ENCODE results near the gene PRKCZ.
"Not testable (repeated sequence)": the region's sequence is repeated elsewhere in the genome, so short reads cannot be mapped to it uniquely, and the experiment has no call there.

PRKCZ gene

DNA sequence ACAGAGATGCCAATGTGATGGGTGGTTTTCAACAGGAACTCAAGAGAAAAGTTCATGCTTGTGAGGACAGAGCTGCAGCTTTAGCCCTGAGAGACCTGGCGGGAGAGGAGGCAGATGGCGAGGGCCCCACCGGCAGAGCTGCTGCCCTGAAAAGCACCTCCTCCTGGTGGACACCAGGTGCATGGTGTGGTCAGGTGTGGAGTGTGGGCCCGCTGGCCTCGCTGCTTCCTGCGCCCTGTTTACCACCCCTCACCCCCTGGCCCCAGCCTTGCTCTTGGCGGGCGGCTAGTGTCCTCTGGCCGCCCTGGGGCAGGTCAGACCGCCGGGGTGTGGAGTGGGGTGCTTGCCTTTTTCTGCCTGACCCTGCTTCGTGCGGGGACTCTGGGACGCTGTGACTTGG is 42.8 kb downstream of the PRKCZ start:
- Mint-ChIP-seq H3K9me3 (peaks cover 4% of the 10 kb centered on the region), H3K4me3 (no peak overlapping the region), H3K4me1 (peaks cover 17% of the 10 kb centered on the region), H3K36me3 (peaks cover 9% of the 10 kb centered on the region), H3K27ac (no peak overlapping the region), H3K27me3 (no peaks in the 10 kb centered on the region)
- no peak for ATAC-seq

DNA sequence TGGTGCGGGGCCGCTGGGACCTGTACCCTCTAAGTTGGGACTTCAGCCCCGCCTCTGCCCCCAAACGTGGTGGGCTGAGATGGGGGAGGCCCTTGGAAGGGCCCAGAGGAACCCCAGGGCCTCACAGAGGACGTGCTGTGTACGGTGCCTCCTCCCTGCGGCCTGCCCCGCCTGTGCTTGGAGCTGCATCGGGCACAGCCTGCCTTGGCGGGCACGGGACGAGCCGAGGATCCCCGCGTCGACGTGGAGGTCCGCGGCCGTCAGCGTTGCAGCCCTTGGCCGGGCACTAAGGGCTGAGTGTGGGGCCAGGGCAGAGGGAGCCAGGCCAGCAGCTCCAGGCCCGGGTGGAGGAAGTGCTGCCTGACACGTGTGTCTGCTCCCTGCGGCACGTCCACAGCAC is 43.4 kb downstream of the PRKCZ start:
- no peak overlapping the region for H3K27ac Mint-ChIP-seq
- peaks cover 5% of the 10 kb centered on the region for H3K9me3 Mint-ChIP-seq
- peaks cover 17% of the 10 kb centered on the region for H3K4me1 Mint-ChIP-seq
- no peaks in the 10 kb centered on the region for H3K27me3 Mint-ChIP-seq
- ATAC-seq: no peak
- peaks cover 15% of the 10 kb centered on the region for H3K36me3 Mint-ChIP-seq
- no peak overlapping the region for H3K4me3 Mint-ChIP-seq

DNA sequence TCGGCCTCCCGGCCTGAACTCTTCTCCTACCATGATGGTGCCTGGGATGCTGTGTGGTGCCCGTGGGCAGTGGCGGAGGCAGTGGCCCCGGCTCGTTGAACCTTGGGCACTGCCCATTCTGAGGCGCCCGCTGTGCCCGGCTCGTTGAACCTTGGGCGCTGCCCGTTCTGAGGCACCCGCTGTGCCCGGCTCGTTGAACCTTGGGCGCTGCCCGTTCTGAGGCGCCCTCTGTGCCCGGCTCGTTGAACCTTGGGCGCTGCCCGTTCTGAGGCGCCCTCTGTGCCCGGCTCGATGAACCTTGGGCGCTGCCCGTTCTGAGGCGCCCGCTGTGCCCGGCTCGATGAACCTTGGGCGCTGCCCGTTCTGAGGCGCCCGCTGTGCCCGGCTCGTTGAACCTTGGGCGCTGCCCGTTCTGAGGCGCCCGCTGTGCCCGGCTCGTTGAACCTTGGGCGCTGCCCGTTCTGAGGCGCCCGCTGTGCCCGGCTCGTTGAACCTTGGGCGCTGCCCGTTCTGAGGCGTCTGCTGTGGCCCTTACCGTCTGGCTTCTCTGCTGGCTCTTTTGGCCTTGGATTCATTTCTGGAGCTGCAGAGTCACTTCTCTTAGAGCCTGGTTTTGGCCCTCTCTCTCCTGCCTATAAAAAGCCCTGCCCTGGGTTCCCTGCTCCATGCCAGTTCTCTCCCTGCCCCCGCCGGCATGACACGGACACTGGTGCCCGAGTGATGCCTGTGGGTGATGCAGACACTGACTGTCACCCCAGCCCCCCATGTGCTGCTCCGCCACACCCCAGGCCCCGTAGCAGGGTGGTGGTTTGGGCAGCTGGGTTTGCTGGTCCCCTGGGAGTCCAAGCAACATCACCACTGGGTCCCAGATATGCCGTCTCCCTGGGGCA is 44.3 kb downstream of the PRKCZ start:
- H3K27me3 Mint-ChIP-seq, H3K4me3 Mint-ChIP-seq, H3K9me3 Mint-ChIP-seq: not testable (repeated sequence)
- peak; percentile 42 for ATAC-seq
- H3K27ac Mint-ChIP-seq: peak overlapping the region; percentile 13
- peaks cover 21% of the 10 kb centered on the region for H3K36me3 Mint-ChIP-seq
- peaks cover 17% of the 10 kb centered on the region for H3K4me1 Mint-ChIP-seq

DNA sequence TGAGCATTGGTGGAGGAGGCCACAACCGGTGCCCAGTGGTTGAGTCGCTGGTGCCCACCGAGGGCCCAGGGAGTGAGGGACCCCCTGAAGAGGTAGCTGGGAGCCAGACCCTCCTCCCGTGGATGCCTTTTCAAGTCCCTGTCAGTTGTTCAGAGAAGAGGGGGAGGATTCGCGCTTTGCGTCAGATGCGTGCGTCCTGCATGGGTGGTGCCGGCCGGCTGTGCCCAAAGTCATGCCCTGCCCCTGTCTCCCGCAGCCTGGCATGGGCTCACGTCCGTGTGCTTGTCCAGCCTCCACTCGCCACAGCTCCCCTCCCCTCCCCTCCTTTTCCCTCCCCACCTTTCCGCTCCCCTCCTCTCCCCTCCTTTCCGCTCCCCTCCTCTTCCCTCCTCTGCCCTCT is 45.2 kb downstream of the PRKCZ start:
- peak overlapping the region; percentile 13 for H3K27ac Mint-ChIP-seq
- no peak for ATAC-seq
- H3K27me3 Mint-ChIP-seq: no peaks in the 10 kb centered on the region
- H3K36me3 Mint-ChIP-seq: peaks cover 21% of the 10 kb centered on the region
- peaks cover 22% of the 10 kb centered on the region for H3K4me1 Mint-ChIP-seq
- no peak overlapping the region for H3K4me3 Mint-ChIP-seq
- peaks cover 5% of the 10 kb centered on the region for H3K9me3 Mint-ChIP-seq

DNA sequence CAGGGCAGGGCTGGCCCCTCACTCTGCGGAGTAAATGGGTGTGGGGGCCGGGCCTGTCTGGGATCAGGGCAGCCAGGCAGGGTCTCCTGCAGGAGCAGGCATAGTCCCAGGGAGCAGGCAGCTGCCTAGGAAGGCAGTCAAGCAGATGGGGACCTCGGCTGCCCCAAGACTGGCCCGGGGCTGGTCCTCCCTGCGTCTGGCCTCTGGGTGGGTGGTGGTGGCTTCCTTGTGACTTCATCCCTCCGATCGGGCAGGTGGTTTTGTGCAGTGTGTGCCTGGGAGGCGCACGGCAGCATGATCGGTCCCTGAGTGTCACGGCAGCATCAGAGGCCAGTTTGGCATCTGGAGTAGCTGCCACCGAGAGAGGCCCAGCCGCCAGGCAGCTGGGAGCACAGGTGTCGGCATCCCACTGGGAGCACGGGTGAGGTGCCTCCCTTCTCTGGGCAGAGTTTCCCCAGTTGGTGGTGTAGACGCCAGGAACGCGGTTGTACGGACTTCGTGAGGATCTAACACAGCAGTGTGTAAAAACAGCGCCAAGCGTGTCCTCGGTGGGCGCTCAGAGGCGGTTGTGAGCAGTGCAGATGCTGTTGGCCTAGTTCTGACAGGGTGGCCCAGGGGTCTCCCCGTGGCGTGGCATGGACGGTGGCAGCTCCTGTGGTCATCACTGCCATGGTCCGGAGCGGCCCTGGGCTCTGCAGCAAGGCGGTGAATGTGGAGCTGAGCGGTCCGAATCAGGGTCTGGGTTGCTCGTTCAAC is 45.9 kb downstream of the PRKCZ start:
- Mint-ChIP-seq H3K4me1 (peaks cover 28% of the 10 kb centered on the region), H3K36me3 (peaks cover 21% of the 10 kb centered on the region), H3K27ac (no peak overlapping the region), H3K27me3 (no peaks in the 10 kb centered on the region), H3K4me3 (no peak overlapping the region), H3K9me3 (peaks cover 5% of the 10 kb centered on the region)
- no peak for ATAC-seq

DNA sequence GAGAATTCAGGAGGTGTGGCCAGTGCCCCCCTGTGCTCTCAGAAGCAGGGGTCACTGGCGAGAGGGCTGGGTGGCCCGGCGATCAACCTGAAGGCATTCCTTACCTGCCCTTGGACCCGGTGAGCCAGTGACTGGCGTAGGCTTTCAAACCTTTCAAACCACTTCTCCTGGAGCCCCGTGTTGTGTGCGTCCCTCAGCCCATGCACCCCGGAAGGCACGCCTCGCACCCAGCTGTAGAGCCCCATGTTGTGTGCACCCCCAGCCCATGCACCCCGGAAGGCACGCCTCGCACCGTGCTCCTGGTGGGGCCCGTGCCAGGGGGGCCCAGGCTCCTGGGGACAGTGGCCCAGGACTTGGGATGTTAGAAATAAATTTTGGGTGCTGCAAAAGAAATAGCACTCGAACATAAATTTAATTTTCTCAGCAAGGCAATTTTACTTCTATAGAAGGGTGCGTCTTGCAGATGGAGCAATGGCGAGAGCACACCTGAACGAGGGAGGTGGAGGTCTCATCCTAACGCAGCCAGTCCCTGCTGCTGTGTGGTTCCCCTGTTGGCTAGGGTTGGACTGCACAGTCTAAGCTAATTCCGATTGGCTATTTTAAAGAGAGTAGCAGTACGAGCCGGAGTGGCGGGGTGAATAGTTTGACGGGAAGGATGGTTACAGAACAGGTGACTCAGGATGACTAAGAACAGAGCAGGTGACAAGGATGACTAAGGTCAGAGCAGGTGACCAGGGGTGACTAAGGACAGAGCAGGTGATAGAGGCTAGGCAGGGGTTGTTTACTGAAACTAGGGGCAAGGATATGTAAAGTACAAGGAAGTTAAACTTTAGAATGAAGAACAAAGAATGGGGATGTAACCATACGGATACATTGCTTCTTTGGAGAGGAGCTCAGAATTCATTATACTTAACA is 47.4 kb downstream of the PRKCZ start:
- ATAC-seq: no peak

DNA sequence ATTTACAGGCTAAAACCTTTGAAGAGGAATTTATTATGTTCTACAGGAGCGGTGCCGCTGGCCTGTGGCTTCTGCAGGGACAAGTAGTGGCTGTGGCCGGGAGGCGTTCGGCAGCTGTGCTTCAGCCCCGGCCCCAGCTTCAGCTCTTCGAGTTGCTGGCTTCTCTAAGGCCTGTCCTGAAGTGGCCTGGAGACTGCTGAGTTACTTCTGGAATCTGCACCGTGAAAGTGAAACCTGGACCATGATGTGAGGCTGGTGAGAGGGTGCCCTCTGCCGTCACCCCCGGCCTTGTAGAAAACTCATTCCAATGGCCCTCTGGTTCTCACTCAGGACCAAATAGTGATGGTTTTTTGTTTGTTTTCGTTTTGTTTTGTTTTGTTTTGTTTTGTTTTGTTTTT is 48.1 kb downstream of the PRKCZ start:
- peaks cover 27% of the 10 kb centered on the region for H3K4me1 Mint-ChIP-seq
- ATAC-seq: no peak

More for the DNA sequence above, 47.4 kb downstream of the PRKCZ start:
- Mint-ChIP-seq H3K27me3 (no peaks in the 10 kb centered on the region), H3K27ac (no peak overlapping the region), H3K4me3 (no peak overlapping the region), H3K4me1 (peaks cover 27% of the 10 kb centered on the region), H3K36me3 (peaks cover 26% of the 10 kb centered on the region), H3K9me3 (peaks cover 5% of the 10 kb centered on the region)

DNA sequence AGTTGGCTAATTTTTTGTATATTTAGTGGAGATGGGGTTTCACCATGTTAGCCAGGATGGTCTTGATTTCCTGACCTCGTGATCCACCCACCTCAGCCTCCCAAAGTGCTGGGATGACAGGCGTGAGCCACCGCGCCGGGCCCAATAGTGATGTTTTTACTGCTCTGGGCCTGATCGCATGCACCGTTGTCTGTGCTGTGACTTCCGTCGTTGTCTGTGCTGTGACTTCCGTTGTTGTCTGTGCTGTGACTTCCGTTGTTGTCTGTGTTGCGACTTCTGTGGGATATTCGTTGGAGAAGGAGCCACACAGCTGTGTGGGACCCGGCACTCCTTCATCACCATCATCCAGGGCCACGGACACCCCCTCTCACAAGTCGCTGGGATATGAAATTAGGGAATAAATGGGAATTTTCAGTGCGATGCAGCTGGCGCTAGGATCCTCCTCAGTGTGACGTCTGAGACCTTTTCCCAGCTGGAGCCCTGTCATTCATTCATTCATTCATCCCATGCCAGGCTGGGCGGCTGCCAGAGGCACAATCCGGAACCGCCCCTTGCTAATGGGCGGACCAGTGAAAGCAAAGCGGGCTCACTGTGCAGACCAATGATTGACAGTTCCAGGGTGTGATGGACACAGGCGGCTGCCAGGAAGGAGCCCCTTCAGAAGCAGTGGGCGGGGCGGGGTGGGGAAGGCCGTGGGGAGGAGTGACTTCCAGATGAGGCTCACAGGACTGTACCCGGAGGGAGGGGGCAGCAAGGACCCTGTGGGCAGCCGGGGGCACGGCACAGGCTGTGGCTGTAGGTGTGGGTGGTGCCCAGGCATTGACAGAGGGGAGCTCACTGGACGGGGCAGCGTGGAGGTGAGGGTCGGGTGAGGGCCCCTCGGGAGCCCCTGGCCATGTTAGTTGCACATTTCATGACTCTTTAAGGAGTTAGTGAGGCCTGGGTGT is 48.9 kb downstream of the PRKCZ start:
- Mint-ChIP-seq H3K4me1 (peaks cover 28% of the 10 kb centered on the region), H3K36me3 (peaks cover 26% of the 10 kb centered on the region), H3K9me3 (peaks cover 5% of the 10 kb centered on the region), H3K27me3 (no peaks in the 10 kb centered on the region), H3K4me3 (no peak overlapping the region), H3K27ac (no peak overlapping the region)
- no peak for ATAC-seq

More for the DNA sequence above, 48.1 kb downstream of the PRKCZ start:
- Mint-ChIP-seq H3K27me3 (no peaks in the 10 kb centered on the region), H3K36me3 (peaks cover 26% of the 10 kb centered on the region), H3K27ac (no peak overlapping the region), H3K4me3 (no peak overlapping the region), H3K9me3 (peaks cover 5% of the 10 kb centered on the region)

DNA sequence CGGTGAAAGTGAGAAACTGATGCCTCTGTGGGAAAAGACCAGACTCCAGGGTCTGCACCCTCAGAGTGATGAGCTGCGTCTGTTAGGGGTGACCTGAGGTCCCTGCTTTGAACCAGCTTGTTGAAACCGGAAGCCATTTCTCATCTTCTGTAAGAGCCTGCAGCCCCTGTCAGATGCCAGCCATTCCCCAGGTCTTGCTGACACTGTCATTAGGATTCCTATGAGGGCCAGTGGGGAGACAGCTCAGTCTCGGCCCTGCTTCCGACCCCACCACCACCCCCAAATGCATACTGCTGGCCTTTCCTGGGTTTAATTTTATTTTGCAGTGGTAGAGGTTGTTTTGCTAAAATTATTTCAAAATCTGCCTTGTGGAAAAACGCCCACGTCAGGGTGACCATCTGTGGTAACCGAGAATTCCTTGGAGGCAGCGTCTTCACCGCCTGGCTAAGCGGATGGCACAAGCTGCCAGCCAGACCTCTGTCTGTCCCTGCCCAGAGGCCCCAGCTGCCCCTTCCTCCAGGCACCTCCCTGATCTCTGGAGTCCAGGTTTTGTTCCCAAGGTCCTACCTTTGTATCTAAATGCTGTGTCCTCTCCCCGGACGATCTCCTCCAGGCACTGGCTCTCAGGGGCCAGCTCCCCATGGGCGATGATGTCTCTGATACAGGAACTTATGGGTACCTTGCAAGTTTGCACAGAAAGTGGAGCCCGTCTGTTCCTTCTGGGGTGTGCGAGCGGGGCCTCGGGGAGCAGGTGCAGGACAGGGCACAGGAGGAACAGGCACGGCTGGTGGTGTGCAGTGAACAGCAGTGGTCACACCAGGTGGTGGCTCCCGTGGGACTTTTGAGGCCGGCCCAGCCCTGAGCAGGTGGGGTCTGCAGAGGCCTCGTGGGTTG is 49.9 kb downstream of the PRKCZ start:
- ATAC-seq: peak; percentile 88
- H3K27ac Mint-ChIP-seq: peak overlapping the region; percentile 3

DNA sequence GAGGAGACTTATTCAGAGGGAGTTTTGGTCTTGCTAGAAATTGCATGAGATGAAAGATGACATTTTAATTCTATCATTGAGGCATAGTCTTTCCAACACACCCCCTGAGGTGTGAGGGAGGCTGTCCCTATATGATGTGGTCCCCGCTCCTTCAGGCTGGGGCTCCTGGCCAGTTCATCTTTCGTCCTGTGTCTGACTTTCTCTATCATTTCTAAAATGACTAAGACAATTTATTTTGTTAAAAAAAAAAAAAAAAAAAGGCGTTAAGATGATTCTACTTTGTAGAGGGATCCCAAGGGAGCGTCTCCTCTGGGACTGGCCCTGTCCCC is 50.5 kb downstream of the PRKCZ start:
- ATAC-seq: peak; percentile 65
- H3K36me3 Mint-ChIP-seq: peaks cover 26% of the 10 kb centered on the region
- peaks cover 23% of the 10 kb centered on the region for H3K4me1 Mint-ChIP-seq
- peak overlapping the region; percentile 3 for H3K27ac Mint-ChIP-seq
- no peaks in the 10 kb centered on the region for H3K27me3 Mint-ChIP-seq
- peaks cover 5% of the 10 kb centered on the region for H3K9me3 Mint-ChIP-seq
- no peak overlapping the region for H3K4me3 Mint-ChIP-seq

More for the DNA sequence above, 49.9 kb downstream of the PRKCZ start:
- H3K4me3 Mint-ChIP-seq: peak overlapping the region; percentile 1
- peaks cover 26% of the 10 kb centered on the region for H3K36me3 Mint-ChIP-seq
- peaks cover 26% of the 10 kb centered on the region for H3K4me1 Mint-ChIP-seq
- peaks cover 5% of the 10 kb centered on the region for H3K9me3 Mint-ChIP-seq
- no peaks in the 10 kb centered on the region for H3K27me3 Mint-ChIP-seq

DNA sequence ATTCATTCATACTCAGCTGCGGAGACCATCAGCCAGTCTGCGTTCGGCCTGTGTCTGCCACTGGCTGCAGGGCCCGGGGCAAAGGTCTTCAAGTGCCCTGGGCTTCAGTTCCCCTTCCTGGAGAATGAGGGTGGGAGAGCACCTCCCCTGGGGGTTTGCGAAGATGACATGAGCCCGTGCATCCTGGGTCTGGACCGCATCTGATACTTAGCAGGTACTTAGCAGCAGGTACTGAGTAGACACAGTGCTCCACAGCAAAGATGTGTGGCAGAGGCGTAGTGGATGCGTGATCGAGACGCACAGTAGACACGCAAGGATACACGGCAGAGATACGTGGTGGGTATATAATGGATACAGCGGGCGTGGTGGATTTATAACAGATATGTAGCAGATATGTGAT is 51.3 kb downstream of the PRKCZ start:
- H3K27me3 Mint-ChIP-seq: no peaks in the 10 kb centered on the region
- no peak for ATAC-seq
- H3K36me3 Mint-ChIP-seq: peaks cover 26% of the 10 kb centered on the region
- peaks cover 5% of the 10 kb centered on the region for H3K9me3 Mint-ChIP-seq
- H3K4me1 Mint-ChIP-seq: peaks cover 23% of the 10 kb centered on the region
- H3K27ac Mint-ChIP-seq: peak overlapping the region; percentile 33
- H3K4me3 Mint-ChIP-seq: no peak overlapping the region

DNA sequence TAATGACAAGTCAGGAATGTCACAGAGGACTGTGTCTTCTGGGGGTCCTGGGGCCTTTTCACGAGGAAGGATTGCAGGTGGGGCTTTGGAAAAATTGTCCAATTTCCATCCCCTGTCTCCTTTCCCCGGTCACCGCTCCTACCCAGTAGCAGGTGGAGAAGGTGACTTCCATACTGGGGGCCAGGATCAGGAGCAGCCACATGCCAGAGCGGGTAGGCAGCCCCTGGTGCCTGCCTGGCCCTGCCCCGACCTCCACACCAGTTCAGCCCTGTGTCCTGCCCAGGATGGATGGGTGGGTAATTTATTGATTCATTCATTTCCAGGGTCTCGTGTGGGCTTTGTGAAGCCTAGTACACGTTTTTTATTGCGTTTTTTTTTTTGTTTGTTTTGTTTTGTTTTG is 51.7 kb downstream of the PRKCZ start:
- H3K4me1 Mint-ChIP-seq: peaks cover 23% of the 10 kb centered on the region
- peaks cover 5% of the 10 kb centered on the region for H3K9me3 Mint-ChIP-seq
- no peak overlapping the region for H3K4me3 Mint-ChIP-seq
- peaks cover 31% of the 10 kb centered on the region for H3K36me3 Mint-ChIP-seq
- H3K27ac Mint-ChIP-seq: no peak overlapping the region
- ATAC-seq: no peak
- H3K27me3 Mint-ChIP-seq: no peaks in the 10 kb centered on the region

DNA sequence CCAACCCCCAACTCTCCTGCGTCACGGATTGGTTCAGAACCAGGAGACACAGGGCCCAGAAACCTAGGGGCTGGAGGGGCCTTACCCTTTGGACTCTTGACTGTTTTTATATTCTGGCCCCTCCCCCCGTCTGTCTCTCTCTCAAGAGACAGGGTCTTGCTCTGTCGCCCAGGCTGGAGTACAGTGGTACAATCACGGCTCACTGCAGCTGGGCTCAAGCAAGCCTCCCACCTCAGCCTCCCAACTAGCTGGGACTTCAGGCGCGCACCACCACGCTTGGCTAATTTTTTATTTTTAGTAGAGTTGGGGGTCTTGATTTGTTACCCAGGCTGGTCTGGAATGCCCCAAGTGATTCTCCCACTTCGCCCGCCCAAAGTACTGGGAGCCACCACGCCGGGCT is 52.5 kb downstream of the PRKCZ start:
- ATAC-seq: no peak

More for the DNA sequence above, 52.5 kb downstream of the PRKCZ start:
- Mint-ChIP-seq H3K27me3 (no peaks in the 10 kb centered on the region), H3K9me3 (peaks cover 3% of the 10 kb centered on the region), H3K4me3 (no peak overlapping the region), H3K27ac (no peak overlapping the region), H3K36me3 (peaks cover 29% of the 10 kb centered on the region), H3K4me1 (peaks cover 23% of the 10 kb centered on the region)
